Liver (tissue), 3 donors: ENCODE measurements around the gene RNF133.

Source experiments
- CTCF ChIP-seq: fragments of 150-350 bp; IDR thresholded peaks from 2 replicates; pipeline ENCODE4 v1.5.1; 2017; ENCODE audit warnings: improper control_type of control experiment, low read depth, low read length; ENCODE audit not compliant: missing input control
- EGR1 ChIP-seq, 2 donors: IDR thresholded peaks; 2 replicates each; pipeline ENCODE4 v1.6.1; 2016 to 2018; ENCODE audit warnings: antibody characterized with exemption in 2 of 2, low read depth in 2 of 2
- FOXA2 ChIP-seq: IDR thresholded peaks from 2 replicates; pipeline ENCODE4 v1.6.1; 2016; ENCODE audit warnings: antibody characterized with exemption
- JUND ChIP-seq, 2 donors: IDR thresholded peaks; 2 replicates each; pipeline ENCODE4 v1.6.1; 2016; ENCODE audit warnings: antibody characterized with exemption in 2 of 2
- MAX ChIP-seq: IDR thresholded peaks from 2 replicates; pipeline ENCODE4 v1.6.1; 2016; ENCODE audit warnings: antibody characterized with exemption
- NR2F2 ChIP-seq: IDR thresholded peaks from 2 replicates; pipeline ENCODE4 v1.6.1; 2016; ENCODE audit warnings: antibody characterized with exemption
- RAD21 ChIP-seq, 2 donors: IDR thresholded peaks; 2 replicates each; pipeline ENCODE4 v1.6.1; 2016; ENCODE audit warnings: antibody characterized with exemption in 2 of 2, mild to moderate bottlenecking in 2 of 2
- REST ChIP-seq: IDR thresholded peaks from 2 replicates; pipeline ENCODE4 v1.6.1; 2016; ENCODE audit warnings: antibody characterized with exemption, mild to moderate bottlenecking
- SP1 ChIP-seq: IDR thresholded peaks from 2 replicates; pipeline ENCODE4 v1.6.1; 2018; ENCODE audit warnings: antibody characterized with exemption, mild to moderate bottlenecking
- TAF1 ChIP-seq: conservative IDR thresholded peaks from 2 replicates; pipeline ENCODE4 v1.6.1; 2016; ENCODE audit warnings: antibody characterized with exemption, mild to moderate bottlenecking
- YY1 ChIP-seq: IDR thresholded peaks from 2 replicates; pipeline ENCODE4 v1.6.1; 2016; ENCODE audit warnings: antibody characterized with exemption, mild to moderate bottlenecking
- TF ChIP-seq, protein P1 (sequence below): IDR thresholded peaks from 2 replicates; pipeline ENCODE4 v1.6.1; 2016; ENCODE audit warnings: antibody characterized with exemption
- TF ChIP-seq, protein P2 (sequence below): IDR thresholded peaks from 2 replicates; pipeline ENCODE4 v1.6.1; 2016; ENCODE audit warnings: antibody characterized with exemption
- donor health status: healthy.
- donor health status: healthy.

DNA sequence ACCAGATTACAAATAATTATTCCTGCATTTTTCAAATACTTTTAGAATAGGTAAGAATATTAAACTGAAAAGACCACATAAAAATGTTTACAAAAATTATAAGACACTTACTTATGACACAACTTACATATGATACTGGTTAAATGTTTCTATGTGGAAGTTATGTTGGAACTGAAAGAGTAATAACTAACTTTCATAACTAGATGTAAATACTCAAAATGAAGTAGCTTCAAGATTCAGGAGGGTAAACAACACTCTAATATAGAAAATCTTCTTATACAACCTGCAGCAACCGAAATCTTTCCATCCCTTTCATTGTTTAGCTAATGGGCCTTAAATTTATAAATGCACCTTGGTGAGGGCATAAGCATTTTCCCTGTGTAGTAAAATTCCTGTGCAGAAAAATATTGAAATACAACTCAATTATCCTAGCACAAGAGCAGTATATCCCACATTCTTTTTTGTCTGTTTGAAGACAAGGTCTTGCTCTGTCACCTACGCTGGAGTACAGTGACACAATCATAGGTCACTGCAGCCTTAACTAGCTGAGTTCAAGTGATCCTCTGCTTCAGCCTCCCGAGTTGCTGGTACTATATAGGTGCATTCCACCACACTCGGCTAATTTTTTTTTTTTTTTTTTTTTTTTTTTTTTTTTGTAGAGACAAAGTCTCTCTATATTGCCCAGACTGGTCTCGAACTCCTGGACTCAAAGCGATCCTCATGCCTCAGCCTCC, 18.6 kb upstream of the RNF133 start:
- TF ChIP-seq, protein P1, sequence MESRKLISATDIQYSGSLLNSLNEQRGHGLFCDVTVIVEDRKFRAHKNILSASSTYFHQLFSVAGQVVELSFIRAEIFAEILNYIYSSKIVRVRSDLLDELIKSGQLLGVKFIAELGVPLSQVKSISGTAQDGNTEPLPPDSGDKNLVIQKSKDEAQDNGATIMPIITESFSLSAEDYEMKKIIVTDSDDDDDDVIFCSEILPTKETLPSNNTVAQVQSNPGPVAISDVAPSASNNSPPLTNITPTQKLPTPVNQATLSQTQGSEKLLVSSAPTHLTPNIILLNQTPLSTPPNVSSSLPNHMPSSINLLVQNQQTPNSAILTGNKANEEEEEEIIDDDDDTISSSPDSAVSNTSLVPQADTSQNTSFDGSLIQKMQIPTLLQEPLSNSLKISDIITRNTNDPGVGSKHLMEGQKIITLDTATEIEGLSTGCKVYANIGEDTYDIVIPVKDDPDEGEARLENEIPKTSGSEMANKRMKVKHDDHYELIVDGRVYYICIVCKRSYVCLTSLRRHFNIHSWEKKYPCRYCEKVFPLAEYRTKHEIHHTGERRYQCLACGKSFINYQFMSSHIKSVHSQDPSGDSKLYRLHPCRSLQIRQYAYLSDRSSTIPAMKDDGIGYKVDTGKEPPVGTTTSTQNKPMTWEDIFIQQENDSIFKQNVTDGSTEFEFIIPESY: no peak
- TF ChIP-seq CTCF: no peak
- TF ChIP-seq, protein P2, sequence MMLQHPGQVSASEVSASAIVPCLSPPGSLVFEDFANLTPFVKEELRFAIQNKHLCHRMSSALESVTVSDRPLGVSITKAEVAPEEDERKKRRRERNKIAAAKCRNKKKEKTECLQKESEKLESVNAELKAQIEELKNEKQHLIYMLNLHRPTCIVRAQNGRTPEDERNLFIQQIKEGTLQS: no peak
- no peak for TF ChIP-seq MAX
- no peak for TF ChIP-seq FOXA2
- no peak for TF ChIP-seq SP1
- TF ChIP-seq RAD21 (IDR thresholded peaks at IDR 0.05): no peak
- no peak for TF ChIP-seq REST
- no peak for TF ChIP-seq EGR1 (IDR thresholded peaks at IDR 0.05; ENCODE audit: low read depth in 2 of 2)
- TF ChIP-seq JUND (IDR thresholded peaks at IDR 0.05): no peak
- TF ChIP-seq TAF1: no peak
- no peak for TF ChIP-seq NR2F2
- TF ChIP-seq YY1: no peak
